GM19043 (cell line): ENCODE measurements around the gene RMDN3.

ENCODE experiments used
- ATAC-seq: cut with Tn5 transposase; IDR thresholded peaks from one replicate; pipeline ENCODE4 v1.9.1; 2021; ENCODE audit warnings: low read depth; ENCODE audit not compliant: unreplicated experiment

The RMDN3 gene, protein sequence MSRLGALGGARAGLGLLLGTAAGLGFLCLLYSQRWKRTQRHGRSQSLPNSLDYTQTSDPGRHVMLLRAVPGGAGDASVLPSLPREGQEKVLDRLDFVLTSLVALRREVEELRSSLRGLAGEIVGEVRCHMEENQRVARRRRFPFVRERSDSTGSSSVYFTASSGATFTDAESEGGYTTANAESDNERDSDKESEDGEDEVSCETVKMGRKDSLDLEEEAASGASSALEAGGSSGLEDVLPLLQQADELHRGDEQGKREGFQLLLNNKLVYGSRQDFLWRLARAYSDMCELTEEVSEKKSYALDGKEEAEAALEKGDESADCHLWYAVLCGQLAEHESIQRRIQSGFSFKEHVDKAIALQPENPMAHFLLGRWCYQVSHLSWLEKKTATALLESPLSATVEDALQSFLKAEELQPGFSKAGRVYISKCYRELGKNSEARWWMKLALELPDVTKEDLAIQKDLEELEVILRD

DNA sequence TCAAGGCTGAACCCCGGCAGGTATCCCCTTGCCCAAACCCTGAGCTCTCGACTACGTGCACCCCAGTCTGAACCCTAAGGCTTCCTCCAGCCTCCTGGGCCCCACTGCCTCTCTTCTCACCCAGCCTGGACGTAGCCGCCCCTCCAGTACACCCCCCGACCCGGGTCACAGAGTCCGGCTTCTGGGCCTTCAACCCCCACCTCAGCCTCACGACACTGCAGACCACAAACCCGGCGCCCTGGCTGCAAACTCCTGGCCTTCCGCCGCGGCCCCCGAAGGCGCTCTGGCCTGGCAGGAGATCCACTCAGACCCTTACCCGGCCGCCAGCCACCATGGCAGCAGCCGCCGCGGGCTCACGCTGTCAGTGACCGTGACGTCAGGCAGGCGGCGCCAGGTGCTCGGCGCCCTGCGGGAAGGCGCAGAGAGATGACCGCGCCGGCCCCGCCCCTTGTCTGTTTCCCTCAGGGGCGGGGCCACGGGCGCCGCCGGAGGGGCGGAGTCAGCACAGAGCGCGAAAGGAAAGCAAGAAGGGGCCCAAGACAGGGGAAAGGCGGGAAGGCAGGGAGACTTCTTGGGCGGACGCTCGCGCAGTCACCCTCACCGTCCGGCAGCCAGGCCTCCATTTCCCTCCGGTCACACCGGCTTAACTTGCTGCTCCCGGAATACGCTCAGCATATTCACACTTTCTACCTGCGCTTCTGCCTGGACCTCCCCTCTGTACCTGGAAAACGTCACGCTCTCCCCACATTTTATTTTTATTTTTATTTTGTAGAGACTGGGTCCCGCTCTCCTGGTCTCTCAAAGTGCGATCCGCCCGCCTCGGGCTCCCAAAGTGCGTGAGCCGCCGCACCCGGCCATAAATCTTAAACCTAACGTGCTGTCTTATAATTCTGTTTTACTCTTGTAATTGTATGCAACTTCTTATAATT, at the start of gene RMDN3:
Gene RMDN3, minus strand, starts transcription at position 372 of the 929 bp plus-strand sequence. CDS start 471 bp downstream, outside the sequence.
- peak; percentile 73 for ATAC-seq

DNA sequence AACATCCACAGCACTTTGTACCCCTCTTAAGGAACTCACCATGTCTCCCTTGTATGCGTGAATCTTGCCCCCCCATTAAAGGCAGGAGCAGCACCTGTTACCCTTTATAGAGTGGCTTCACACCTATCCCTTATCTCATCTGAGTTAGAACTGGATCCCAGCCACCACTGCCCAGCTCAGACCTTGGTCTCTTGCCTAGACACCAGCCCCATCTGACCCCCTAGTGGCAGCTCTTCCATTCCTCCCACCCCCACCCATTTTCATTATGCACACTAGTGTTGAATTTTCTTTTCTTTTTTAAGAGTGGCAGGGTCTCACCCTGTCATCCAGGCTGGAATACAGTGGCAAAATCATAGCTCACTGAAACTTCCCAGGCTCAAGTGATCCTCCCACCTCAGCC, 48.6 kb upstream of the RMDN3 start:
- no peak for ATAC-seq

DNA sequence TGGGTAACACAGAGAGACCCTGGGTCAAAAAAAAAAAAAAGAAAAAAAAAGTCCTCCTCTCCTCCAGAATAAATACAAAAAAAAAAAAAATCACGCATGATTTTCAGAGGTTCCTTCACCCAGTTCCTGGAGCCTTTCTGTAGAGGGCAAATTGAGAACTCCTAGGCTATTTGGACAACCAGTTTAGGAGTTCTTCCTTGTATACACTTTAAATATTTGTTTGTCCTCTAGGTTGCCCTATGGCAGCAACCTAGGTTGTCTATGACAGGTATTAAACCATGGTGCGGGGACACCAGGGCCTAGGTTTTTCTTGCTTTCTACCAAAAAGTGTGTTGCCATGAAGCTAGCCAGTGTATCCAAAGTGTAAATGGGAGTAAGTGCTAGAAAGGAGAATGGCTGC, 48.0 kb upstream of the RMDN3 start:
- no peak for ATAC-seq

DNA sequence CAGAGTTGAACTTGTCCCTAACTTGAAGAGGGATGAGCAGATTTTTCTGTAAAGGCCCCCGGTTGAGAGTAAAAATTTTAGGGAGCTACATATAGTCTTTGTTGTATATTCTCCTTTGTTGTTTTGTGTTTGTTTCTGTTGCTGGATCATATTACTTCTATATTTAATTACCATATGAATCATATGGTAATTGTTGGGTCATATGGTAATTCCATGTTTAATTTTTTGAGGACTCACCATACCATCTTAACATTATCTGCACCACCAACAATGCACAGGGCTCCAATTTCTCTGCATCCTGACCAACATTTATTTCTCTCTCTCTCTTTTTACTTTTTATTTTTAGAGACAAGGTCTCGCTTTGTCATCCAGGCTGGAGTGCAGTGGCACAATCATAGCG, 44.5 kb upstream of the RMDN3 start:
- no peak for ATAC-seq

DNA sequence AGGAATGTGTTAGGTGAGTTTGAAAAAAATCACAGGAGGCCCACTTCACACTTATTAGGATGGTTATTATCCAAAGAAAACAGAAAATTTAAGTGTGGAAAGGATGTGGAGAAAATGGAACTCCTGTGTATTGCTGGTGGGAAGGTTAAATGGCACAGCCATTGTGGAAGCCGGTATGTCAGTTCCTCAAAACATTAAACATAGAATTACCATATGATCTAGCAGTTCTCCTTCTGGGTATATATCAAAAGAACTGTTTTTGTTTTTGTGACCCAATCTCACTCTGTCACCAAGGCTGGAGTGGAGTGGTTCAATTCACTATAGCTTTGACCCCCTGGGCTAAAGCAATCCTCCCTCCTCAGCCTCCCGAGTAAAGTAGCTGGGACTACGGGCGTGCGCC, 41.5 kb upstream of the RMDN3 start:
- no peak for ATAC-seq

DNA sequence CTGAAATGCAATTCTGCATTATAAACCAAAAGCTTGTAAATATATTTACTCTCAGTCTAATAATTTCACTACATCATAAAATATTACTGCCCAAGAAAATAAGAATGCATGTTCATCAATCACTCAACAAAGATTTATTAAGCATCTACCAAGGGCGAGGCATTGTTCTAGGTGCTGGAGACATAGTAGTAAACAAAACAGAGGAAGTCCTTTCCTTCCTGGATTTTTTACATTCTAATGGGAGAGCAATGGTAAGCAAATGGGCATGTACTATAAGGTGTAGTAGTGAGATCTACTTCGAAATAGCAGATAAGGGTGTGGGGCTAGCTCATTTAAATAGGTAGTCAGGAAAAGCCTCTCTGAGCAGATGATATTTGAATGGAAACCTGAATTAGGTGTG, 41.0 kb upstream of the RMDN3 start:
- no peak for ATAC-seq

DNA sequence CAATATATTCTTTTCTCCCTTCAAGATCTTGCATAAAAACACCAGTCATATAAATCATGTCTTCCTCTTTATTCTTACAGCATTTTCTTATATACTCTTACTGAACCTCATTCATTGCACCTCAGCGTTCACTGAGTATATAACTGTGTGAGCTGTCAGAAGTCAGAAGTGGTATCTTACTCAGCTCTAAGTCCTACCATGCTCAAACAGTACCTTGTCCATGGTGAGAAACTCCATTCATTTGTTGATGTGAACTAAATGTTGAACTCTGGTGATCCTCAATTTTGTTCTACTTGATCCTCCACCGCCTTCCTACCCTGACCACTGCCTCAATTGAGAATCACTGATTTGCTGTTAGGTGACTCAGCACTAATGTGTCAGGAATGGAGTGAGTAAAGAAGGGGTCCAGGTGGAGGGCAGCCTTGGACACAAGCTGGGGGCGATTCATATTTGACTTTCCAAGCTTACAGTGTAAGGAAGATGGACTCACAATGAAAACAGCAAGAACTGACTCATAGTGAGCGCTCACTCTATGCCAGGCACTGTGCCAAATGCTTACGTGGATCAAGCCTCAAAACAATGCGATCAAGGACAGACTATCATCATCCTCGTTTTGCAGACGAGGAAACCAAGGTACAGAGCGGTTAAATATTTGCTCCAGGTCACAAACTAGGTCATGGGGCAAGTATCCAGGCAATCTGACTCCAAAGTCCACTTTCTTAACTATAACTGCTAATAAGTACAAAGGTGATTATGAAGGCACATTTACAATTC, 38.3 kb upstream of the RMDN3 start:
- no peak for ATAC-seq

DNA sequence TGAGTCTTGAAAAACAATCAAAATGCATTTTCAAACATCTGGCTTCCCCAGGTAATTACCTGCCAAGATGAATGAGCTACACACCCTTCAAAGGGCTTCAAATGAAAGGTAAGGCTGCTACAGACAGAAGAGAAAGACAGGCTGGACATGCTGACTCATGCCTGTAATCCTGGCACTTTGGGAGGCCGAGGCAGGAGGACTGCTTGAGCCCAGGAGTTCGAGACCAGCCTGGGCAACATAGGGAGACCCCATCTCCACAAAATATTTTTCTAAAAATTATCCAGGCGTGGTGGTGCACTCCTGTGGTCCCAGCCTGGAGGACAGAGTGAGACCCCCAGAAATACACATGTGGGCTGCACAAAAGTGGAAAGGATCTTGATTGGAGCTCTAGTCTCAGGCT, 37.3 kb upstream of the RMDN3 start:
- no peak for ATAC-seq

DNA sequence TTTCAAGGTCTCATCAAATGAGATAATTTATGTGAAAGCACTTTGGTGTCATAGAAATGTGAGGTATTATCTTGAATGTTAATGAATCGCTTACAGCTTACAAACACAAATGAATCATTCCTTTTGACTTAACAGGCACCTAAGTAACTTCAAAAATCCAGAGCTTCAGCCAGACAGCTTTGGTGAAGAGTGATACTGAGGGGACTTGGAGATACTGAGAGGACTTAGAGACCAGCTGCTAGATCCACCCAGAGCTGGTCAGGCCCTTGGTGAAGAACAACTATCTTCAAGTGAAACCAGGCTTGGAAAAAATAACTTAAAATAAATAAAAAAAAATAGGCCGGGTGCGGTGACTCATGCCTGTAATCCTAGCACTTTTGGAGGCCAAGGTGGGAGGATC, 35.7 kb upstream of the RMDN3 start:
- no peak for ATAC-seq

DNA sequence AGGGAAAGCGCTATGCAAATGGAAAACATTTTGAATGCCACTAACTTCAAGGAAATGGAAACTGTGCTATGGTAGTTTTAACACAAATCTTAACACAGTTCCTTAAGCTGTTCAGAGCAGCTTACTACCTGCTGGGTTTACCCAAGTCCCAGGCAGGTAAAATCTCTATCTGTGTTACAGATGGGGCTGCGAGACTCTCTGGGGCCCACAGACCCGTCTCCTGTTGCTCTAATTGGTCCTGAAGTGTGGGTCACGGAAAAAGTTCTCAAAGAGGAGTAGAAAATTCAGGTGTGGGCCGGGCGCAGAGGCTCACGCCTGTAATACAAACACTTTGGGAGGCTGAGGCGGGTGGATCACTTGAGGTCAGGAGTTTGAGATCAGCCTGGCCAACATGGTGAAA, 34.9 kb upstream of the RMDN3 start:
- ATAC-seq: no peak

DNA sequence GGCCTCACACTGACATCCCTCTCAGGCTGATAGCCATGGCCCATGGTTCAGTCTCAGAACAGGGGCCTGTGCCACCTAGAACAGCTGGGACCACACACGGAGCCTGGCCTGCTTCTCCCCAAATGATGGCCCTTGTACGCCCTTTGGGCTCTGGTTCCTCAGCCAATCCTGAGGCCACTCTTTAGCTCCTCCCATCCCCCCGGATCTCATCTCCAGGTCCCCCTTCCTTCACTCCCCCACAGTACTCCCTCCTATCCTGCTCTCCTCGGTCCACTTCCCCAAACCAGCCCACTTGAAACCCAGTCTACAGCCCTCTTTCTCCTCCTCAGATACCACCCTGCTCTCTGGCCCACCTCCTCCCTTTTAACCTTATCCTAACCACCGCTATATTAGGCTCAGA, 34.1 kb upstream of the RMDN3 start:
- no peak for ATAC-seq

DNA sequence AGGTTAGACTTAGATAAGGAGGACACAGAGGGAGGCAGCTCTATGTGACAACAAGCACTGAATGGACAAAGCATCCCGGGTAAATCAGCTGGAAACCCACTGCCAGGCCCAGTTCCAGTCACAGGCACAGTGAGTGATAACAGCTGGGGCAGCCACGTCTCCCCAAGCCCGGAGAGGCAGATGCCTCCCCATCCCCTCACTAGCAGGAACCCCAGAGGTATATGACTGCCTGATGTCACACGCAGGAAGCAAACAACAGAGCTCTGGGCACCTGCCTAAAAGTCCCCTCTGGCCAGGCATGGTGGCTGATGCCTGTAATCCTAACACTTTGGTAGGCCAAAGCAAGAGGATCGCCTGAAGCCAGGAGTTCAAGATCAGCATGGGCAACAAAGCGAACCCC, 32.9 kb upstream of the RMDN3 start:
- no peak for ATAC-seq

DNA sequence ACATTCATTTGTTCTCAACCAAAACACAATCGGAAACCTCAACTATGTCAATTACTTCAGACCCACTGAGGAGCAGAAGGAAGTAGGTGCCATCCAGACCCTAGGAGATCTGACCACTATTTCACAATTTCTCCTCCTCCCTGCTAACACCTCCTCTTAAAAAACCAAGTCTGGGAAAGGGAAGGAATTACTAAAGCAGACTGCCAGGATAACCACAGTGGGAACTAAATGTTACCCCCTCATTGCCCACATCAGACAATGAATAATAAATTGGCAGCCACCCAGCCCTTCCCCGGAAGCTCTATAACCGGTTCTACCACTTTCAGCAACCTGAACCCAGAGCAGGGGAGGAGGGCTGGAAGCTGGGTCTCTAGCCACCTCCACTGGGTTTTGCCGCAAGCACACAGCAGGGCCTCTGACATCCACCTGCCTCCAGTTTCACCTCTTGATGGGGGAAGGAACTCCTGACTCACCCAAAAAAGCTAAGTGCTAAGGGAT, 32.3 kb upstream of the RMDN3 start:
- ATAC-seq: no peak

DNA sequence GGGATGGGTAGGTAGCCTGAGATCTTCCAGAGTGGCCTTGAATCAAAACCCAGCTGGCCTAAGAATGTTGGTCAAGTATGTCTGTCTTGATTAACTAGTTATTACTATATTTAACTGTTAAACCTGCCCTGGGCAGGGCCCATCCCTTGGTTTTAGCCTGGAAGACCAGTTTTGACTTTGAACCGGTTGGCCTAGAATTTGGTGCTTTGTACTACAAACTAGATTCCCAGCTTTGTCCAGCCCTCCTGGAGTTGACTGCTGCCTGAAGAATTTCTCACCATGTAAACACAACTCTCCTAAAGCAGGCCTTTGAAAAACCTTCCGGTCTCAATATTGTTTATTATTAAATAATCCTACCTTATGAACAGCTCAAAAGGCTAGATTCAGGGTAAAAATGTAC, 30.8 kb upstream of the RMDN3 start:
- ATAC-seq: no peak

DNA sequence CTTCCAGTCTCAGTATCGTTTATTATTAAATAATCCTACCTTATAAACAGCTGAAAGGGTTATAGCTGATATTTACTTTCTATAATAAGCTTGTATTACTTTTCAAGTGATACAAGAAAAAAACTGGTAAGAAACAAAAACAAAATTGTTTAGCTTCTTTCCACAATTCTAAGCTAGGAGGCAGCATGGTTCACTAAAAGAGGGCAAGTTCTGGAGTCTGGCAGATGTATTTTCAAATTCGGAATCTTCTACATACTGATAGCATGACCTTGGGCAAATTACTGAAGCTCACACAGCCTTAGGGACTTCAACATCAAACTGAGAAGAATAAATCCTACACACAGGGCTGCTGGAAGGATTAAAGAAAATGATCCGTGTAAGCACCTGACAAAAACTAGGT, 30.1 kb upstream of the RMDN3 start:
- no peak for ATAC-seq

DNA sequence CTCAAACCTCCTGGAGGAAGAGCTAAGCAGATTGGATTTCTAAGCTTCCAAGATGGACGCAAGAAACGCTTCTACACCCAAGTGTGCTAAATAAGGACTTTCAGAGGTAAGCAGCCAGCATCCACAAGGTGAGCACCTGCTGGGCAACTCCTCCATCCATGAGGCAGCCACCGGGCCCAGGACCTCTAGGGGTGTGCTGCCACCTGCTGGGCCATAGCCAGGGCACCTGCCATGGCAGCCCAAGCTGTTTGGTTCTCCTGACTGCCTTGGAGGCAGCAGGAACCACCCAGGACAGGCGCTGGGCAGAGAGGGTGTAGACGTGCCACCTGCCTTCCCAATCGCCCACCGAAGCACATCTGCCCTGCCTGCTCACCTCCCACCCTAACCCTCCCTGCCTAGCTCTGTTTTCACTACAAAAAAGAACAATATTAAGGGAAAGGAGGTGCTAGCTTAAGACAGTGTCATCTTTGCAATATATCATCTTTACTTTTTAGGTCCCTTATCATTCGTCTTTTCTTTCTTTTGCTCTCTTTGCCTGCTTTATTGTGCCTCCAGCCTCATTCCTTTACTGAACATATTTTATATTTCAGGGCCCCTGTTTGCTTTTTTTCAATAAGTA, 27.7 kb upstream of the RMDN3 start:
- ATAC-seq: peak; percentile 63

DNA sequence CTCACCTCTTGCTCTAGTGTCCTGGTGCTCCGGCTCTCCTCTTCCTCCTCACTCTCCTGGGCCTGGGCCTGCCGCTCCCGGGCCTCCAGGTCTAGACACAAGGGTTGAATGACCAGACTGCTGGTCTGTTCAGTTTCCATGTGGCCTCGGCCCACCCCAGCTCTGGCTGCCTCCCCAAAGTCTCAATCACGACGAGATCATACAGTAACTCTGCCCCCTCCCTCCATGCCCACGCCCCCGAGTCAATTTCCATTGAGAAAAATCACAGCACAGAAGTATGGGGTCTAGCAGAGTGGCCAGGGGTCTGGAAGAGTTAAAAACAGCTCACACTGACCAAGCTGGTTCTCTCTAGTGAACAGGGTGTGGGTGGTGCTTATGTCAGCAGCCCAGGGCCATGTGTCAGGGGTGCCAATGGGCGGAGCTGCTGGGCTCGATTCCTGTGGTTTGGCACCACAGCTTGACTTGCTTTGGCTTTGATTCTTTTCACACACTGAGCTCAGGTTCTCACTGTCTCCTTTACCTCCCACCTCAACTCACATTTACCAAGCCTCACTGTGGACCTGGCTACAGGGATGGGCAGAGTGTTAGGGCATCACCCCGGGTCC, 21.6 kb upstream of the RMDN3 start:
- no peak for ATAC-seq

DNA sequence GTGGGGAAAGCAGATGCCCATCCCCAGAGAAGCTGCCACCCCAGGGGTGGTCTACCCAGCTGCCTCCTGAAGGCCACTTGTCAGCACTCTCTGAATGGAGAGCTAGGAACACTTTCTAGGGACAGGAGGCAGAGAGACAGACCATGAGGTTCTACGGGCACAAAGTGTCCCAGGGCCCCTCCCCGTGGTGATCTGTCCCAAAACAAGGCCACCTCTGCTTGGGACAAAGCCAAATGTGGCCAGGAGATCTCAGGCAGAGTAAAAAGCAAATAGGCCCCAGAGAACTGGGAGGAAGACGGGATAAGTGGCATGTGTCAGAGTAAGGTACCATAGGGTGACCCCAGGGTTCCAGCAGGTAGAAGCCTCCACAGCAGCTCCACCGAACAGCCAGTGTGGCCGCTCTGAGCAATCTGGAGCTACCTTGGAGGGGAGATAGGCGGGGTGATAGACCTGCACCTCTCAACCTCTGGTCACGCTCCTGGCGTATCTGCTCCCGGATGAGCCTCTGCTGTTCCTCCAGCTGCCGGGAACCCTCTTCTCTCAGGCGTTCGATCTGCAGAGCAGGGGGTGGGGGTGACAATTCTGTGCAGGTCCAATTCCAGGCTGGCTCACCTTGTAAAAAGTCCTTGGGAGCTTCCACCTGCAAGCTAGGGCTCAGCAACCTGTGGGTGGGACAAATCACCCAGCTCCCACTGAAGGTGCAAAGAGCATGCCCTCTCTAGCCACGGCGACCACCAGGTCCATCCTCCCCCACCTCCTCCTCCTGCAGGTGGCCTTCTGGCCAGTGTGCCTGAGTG, 20.9 kb upstream of the RMDN3 start:
- ATAC-seq: no peak

DNA sequence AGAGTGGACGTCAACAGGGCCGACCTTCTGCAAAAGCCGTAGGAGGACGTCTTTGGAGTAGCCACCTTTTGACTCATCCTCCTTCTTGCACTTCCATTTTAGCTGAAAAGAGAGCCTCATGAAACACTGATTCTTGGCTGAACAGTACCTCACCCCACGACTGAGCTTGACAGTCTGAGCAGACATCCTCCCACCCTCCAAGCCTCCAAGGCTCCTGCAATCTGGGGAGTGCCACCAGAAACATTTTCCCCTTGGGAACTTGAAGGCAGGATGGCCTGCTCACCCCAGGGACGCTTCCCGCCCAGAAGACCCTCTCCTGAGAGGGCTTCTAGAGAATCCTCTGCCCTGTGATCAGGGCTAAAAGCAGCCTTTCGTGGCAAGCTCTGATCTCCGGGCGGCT, 20.0 kb upstream of the RMDN3 start:
- no peak for ATAC-seq
